ENCODE measurements around the gene TNNC2. TPM values are rescaled to one million over a fixed set of nuclear protein-coding genes. Genes with fewer than 3 reads are reported as not detected.

The TNNC2 gene
- total RNA-seq, 2 experiments from 2014 or later, result not detected

DNA sequence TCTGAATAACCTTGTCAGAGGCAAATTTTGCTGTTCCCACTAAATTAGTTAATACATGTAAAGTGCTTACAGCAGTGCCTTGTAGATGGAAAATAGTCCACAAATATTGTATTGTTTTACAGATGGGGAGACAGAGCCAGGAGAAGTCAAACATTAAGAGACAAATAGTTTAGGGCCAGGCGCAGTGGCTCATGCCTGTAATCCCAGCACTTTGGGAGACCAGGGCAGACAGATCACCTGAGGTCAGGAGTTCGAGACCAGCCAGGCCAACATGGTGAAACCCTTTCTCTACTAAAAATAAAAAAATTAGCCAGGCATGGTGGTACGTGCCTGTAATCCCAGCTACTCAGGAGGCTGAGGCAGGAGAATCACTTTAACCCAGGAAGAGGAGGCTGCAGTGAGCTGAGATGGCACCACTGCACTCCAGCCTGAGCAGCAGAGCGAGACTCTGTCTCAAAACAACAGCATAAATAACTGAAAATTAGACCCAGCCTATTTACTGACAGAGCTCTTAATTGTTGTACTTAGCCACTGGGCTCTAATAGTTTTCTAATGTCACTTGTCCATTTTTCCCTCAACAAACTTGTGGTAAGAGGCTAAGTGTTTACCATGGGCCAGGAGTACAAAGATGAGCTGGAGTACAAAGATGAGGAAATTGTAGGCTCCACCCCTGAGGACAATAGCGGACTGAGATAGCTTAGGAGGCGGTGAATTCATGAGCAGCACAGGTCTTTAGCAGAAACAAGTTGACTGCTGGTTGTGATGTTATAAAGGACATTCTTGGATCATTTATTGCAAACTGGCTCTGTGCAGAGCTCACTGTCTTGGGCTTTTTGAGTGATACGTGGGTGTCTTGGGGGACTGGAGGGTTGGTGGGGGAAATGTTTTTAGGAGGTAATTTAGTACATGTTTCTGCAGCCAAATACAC lies 36.7 kb upstream of the TNNC2 start:
- BruUV-seq (replicated peaks), result no TSS peak
- Histone ChIP-seq H3K9me3 (ENCODE audit: low read length) (no peaks in the 10 kb centered on the region), H3K4me3 (ENCODE audit: low read depth, low read length, poor library complexity, severe bottlenecking) (no peak overlapping the region), H3K79me2 (ENCODE audit: insufficient read depth, low read depth, low read length) (peaks cover 2% of the 10 kb centered on the region; the same call in 1 of the 2 replicates), H2AFZ (ENCODE audit: low read length) (no peak overlapping the region), H3K4me2 (ENCODE audit: low read length) (no peak overlapping the region), H3K27ac (ENCODE audit: low read depth, low read length, poor library complexity, severe bottlenecking) (no peak overlapping the region), H4K20me1 (ENCODE audit: insufficient read depth, low read length) (no peaks in the 10 kb centered on the region), H3K36me3 (ENCODE audit: insufficient read depth, low read length) (no peaks in the 10 kb centered on the region), H3K4me1 (ENCODE audit: insufficient read depth, low read length, poor library complexity, severe bottlenecking) (peaks cover 2% of the 10 kb centered on the region), H3K9me2 (ENCODE audit: insufficient read depth, low read length) (no peaks in the 10 kb centered on the region)
- CTCF ChIA-PET (ENCODE audit: unreplicated experiment), result no interaction called here
- intact Hi-C loops (cut with micrococcal nuclease; ENCODE audit: unreplicated experiment), result no loop called here
- DNase-seq (ENCODE audit: low spot score), result no peak
- POLR2A ChIA-PET, result no interaction called here
- TF ChIP-seq EZH2phosphoT487 (IDR thresholded peaks at IDR 0.05; ENCODE audit: borderline replicate concordance, low read depth, low read length), result no peak
- no peak for TF ChIP-seq CTCF (conservative IDR thresholded peaks at IDR 0.05; ENCODE audit: low read length)

DNA sequence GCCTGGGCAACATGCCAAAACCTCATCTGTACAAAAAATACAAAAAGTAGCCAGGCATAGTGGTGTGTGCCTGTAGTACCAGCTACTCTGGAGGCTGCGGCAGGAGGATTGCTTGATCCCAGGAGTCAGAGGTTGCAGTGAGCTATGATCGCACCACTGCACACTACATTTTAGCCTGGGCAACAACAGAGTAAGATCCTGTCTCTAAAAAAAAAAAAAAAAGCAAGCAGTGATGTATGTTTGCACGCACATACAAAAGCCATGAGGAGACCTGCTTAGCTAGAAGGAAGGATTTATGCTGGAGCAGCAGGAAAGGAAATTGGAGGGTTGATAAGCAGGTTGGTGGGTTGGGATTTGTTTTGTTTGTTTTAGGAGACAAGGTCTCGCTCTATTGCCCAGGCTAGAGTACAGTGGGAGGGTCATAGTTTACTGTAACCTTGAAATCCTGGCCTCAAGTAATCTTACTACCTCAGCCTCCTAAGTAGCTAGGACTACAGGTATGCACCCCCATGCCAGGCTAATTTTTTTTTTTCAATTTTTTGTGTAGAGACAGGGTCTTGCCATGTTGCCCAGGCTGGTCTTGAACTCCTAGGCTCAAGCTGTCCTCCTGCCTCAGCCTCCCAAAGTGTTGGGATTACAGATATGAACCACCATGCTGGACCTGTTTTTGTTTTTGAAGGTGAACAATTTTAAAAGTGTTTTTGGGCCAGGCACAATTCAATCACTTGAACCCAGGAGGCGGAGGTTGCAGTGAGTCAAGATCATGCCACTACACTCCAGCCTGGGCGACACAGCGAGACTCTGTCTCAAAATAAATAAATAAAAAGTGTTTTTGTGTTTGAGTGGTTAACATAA lies 34.3 kb upstream of the TNNC2 start:
- peaks cover 16% of the 10 kb centered on the region; the same call in 1 of the 2 replicates for H3K79me2 ChIP-seq (ENCODE audit: insufficient read depth, low read depth, low read length)
- CTCF ChIA-PET (ENCODE audit: unreplicated experiment), result interaction anchor here (0.6 kb wide), 1 partner anchor 27 kb away, joined by 3 read pairs; no protein-coding TSS in a partner anchor

More for the DNA sequence above, 34.3 kb upstream of the TNNC2 start:
- Histone ChIP-seq H3K9me2 (ENCODE audit: insufficient read depth, low read length) (no peaks in the 10 kb centered on the region), H3K36me3 (ENCODE audit: insufficient read depth, low read length) (no peaks in the 10 kb centered on the region), H3K4me1 (ENCODE audit: insufficient read depth, low read length, poor library complexity, severe bottlenecking) (peaks cover 12% of the 10 kb centered on the region), H3K27ac (ENCODE audit: low read depth, low read length, poor library complexity, severe bottlenecking) (no peak overlapping the region), H2AFZ (ENCODE audit: low read length) (no peak overlapping the region), H3K9me3 (ENCODE audit: low read length) (no peaks in the 10 kb centered on the region), H3K4me3 (ENCODE audit: low read depth, low read length, poor library complexity, severe bottlenecking) (no peak overlapping the region), H4K20me1 (ENCODE audit: insufficient read depth, low read length) (no peaks in the 10 kb centered on the region), H3K4me2 (ENCODE audit: low read length) (no peak overlapping the region)
- POLR2A ChIA-PET, result interaction anchor here (0.6 kb wide), 1 partner anchor 1355 kb away, joined by 3 read pairs; no protein-coding TSS in a partner anchor
- TF ChIP-seq EZH2phosphoT487 (IDR thresholded peaks at IDR 0.05; ENCODE audit: borderline replicate concordance, low read depth, low read length), result no peak
- TF ChIP-seq CTCF (conservative IDR thresholded peaks at IDR 0.05; ENCODE audit: low read length), result no peak
- BruUV-seq (replicated peaks), result no TSS peak
- no peak for DNase-seq (ENCODE audit: low spot score)
- intact Hi-C loops (cut with micrococcal nuclease; ENCODE audit: unreplicated experiment), result no loop called here

Measured in OCI-LY7 (cell line).